Measurements from ENCODE around the gene ANP32A. TPM values are rescaled to one million over a fixed set of nuclear protein-coding genes. Genes with fewer than 3 reads are reported as not detected.

ANP32A gene
- total and polyA plus RNA-seq, 9 of the 15 experiments (the other 6 are each of a cell fraction or from before 2014, with no cell fraction given), result 13.2 to 656 (median 210) TPM

DNA sequence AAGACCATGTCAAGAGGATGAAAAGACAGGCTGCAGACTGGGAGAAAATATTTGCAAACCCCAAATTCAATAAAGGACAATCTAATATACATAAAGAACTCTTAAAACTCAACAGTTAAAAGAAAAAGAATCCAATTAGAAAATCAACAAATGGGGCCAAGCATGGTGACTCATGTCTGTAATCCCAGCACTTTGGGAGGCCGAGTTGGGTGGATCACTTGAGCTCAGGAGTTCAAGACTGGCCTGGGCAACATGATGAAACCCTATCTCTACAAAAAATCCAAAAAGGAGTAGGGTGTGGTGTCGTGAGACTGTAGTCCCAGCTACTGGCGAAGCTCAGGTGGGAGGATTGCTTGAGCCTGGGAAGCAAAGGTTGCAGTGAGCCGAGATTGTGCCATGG, 57.6 kb downstream of the ANP32A start (continued):
- TF ChIP-seq, protein P1, sequence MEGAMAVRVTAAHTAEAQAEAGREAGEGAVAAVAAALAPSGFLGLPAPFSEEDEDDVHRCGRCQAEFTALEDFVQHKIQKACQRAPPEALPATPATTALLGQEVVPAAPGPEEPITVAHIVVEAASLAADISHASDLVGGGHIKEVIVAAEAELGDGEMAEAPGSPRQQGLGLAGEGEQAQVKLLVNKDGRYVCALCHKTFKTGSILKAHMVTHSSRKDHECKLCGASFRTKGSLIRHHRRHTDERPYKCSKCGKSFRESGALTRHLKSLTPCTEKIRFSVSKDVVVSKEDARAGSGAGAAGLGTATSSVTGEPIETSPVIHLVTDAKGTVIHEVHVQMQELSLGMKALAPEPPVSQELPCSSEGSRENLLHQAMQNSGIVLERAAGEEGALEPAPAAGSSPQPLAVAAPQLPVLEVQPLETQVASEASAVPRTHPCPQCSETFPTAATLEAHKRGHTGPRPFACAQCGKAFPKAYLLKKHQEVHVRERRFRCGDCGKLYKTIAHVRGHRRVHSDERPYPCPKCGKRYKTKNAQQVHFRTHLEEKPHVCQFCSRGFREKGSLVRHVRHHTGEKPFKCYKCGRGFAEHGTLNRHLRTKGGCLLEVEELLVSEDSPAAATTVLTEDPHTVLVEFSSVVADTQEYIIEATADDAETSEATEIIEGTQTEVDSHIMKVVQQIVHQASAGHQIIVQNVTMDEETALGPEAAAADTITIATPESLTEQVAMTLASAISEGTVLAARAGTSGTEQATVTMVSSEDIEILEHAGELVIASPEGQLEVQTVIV (CRISPR knock-in tag; IDR thresholded peaks at IDR 0.05; ENCODE audit: borderline replicate concordance), result no peak
- TF ChIP-seq CBFA2T3 (IDR thresholded peaks at IDR 0.05) (0 out of 2 replicates have a peak, but pooled peaks have one; percentile 5), CEBPG (CRISPR knock-in tag; IDR thresholded peaks at IDR 0.05) (no peak), CEBPG (tag; conservative IDR thresholded peaks at IDR 0.05 in 1 of 2, IDR thresholded peaks at IDR 0.05 in 1 of 2) (peak in 1 of 2 experiments; percentile 44; a peak in 1 of 4 replicates), TARDBP (IDR thresholded peaks at IDR 0.05) (no peak), SMAD4 (CRISPR knock-in tag; conservative IDR thresholded peaks at IDR 0.05) (no peak), SMARCA5 (IDR thresholded peaks at IDR 0.05) (no peak), SRSF9 (IDR thresholded peaks at IDR 0.05; ENCODE audit: borderline replicate concordance, low read depth, low read length) (no peak), ZNF232 (CRISPR knock-in tag; IDR thresholded peaks at IDR 0.05) (no peak), RUNX1 (IDR thresholded peaks at IDR 0.05; ENCODE audit: low read depth) (no peak), MBD2 (IDR thresholded peaks at IDR 0.05; ENCODE audit: borderline replicate concordance, low read depth) (no peak)
- TF ChIP-seq, protein P2, sequence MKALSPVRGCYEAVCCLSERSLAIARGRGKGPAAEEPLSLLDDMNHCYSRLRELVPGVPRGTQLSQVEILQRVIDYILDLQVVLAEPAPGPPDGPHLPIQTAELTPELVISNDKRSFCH (CRISPR knock-in tag; IDR thresholded peaks at IDR 0.05), result no peak
- TF ChIP-seq, protein P2 (tag; IDR thresholded peaks at IDR 0.05), result no peak
- TF ChIP-seq, protein P3, sequence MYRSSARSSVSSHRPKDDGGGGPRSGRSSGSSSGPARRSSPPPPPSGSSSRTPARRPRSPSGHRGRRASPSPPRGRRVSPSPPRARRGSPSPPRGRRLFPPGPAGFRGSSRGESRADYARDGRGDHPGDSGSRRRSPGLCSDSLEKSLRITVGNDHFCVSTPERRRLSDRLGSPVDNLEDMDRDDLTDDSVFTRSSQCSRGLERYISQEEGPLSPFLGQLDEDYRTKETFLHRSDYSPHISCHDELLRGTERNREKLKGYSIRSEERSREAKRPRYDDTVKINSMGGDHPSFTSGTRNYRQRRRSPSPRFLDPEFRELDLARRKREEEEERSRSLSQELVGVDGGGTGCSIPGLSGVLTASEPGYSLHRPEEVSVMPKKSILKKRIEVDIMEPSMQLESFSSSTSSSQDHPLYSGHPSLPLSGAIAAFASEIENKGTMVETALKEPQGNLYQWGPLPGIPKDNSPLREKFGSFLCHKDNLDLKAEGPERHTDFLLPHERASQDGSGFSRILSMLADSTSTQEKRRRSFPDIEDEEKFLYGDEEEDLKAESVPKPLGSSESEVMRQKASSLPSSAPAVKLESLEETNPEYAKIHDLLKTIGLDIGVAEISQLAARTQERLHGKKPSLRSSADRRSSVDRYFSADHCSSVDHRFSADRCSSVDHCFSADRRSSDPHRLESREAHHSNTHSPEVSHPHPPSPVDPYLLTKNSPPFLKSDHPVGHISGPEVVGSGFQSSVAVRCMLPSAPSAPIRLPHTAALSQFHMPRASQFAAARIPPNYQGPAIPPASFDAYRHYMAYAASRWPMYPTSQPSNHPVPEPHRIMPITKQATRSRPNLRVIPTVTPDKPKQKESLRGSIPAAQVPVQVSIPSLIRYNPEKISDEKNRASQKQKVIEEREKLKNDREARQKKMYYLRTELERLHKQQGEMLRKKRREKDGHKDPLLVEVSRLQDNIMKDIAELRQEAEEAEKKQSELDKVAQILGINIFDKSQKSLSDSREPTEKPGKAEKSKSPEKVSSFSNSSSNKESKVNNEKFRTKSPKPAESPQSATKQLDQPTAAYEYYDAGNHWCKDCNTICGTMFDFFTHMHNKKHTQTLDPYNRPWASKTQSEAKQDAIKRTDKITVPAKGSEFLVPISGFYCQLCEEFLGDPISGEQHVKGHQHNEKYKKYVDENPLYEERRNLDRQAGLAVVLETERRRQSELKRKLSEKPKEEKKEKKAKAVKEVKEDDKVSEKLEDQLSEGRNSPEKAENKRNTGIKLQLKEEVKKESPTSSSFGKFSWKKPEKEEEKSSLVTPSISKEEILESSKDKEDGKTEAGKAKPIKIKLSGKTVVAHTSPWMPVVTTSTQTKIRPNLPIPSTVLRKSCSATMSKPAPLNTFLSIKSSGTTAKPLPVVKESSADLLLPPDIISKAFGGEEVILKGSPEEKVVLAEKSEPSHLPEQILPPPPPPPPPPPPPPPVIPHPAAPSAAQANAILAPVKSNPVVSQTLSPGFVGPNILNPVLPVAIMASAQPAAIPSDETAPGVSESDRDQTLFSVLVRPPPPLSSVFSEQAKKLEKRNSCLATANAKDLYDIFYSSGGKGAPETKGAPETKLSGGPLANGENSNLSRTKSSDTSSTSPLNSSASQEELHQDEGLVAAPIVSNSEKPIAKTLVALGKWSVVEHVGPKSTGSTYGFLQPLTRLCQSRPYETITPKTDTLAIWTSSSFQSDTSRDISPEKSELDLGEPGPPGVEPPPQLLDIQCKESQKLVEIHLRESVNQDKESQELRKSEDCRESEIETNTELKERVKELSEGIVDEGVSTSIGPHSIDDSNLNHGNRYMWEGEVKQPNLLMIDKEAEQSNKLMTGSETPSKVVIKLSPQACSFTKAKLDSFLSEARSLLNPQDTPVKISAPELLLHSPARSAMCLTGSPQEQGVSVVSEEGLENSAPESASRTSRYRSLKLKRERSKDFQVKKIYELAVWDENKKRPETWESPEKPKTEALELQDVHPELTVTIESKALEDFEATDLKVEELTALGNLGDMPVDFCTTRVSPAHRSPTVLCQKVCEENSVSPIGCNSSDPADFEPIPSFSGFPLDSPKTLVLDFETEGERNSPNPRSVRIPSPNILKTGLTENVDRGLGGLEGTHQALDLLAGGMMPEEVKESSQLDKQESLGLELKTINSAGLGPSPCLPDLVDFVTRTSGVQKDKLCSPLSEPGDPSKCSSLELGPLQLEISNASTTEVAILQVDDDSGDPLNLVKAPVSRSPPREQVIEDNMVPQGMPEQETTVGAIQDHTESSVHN (IDR thresholded peaks at IDR 0.05; ENCODE audit: borderline replicate concordance in 1 of 2, low read depth in 1 of 2), result no peak
- TF ChIP-seq, protein P4, sequence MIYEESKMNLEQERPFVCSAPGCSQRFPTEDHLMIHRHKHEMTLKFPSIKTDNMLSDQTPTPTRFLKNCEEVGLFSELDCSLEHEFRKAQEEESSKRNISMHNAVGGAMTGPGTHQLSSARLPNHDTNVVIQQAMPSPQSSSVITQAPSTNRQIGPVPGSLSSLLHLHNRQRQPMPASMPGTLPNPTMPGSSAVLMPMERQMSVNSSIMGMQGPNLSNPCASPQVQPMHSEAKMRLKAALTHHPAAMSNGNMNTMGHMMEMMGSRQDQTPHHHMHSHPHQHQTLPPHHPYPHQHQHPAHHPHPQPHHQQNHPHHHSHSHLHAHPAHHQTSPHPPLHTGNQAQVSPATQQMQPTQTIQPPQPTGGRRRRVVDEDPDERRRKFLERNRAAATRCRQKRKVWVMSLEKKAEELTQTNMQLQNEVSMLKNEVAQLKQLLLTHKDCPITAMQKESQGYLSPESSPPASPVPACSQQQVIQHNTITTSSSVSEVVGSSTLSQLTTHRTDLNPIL (CRISPR knock-in tag; IDR thresholded peaks at IDR 0.05), result no peak

All from K562 (cell line).